ENCODE data around the gene IFT52.

DNA sequence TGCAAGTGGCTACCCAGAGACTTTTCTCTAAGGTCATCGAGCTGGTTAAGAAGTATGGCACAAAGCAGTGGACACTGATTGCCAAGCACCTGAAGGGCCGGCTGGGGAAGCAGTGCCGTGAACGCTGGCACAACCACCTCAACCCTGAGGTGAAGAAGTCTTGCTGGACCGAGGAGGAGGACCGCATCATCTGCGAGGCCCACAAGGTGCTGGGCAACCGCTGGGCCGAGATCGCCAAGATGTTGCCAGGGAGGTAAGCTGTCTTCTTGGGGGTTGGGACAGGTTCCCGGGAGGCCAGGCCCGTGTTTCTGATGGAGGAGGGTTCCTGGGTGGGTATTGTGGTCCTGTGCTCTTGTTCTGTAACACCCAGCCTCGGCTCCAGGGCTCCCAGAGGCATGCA is 96.1 kb downstream of the IFT52 start:
- TF ChIP-seq POLR2A (IDR thresholded peaks at IDR 0.05) = no peak
- TF ChIP-seq, protein P1, sequence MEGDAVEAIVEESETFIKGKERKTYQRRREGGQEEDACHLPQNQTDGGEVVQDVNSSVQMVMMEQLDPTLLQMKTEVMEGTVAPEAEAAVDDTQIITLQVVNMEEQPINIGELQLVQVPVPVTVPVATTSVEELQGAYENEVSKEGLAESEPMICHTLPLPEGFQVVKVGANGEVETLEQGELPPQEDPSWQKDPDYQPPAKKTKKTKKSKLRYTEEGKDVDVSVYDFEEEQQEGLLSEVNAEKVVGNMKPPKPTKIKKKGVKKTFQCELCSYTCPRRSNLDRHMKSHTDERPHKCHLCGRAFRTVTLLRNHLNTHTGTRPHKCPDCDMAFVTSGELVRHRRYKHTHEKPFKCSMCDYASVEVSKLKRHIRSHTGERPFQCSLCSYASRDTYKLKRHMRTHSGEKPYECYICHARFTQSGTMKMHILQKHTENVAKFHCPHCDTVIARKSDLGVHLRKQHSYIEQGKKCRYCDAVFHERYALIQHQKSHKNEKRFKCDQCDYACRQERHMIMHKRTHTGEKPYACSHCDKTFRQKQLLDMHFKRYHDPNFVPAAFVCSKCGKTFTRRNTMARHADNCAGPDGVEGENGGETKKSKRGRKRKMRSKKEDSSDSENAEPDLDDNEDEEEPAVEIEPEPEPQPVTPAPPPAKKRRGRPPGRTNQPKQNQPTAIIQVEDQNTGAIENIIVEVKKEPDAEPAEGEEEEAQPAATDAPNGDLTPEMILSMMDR (IDR thresholded peaks at IDR 0.05) = no peak

Data from body of pancreas (tissue), 4 donors.